NCI-H460 (cell line): ENCODE results near the gene AKT1. TPM values are rescaled to one million over a fixed set of nuclear protein-coding genes. Genes with fewer than 3 reads are reported as not detected.
A peak's percentile ranks its signal among the peaks of the same experiment; 100 is the strongest.
"Not testable (repeated sequence)": the region's sequence is repeated elsewhere in the genome, so short reads cannot be mapped to it uniquely, and the experiment has no call there.

Experiments used
- DNase-seq: peaks from one replicate; pipeline ENCODE4 v3.0.0-alpha.2; 2016; ENCODE audit warnings: low read depth; ENCODE audit errors: extremely low read depth
- polyA plus RNA-seq: library from polyadenylated mRNA; depleted of rRNA; stranded (reverse); fragments of >200 nt; gene quantifications from 2 replicates; pipeline ENCODE4 v1.2.3, GENCODE V29; 2014; cell fraction: nucleus; rRNA removed
- total RNA-seq: library from RNA; depleted of rRNA; stranded (reverse); fragments of >200 nt; shearing (Covaris generic); gene quantifications from 2 replicates; pipeline ENCODE4 v1.2.3, GENCODE V29; 2014; rRNA removed

The AKT1 gene
- 73.1 and 83.9 TPM in 2 replicates for total RNA-seq
- polyA plus RNA-seq, result 318 and 463 TPM in 2 replicates

DNA sequence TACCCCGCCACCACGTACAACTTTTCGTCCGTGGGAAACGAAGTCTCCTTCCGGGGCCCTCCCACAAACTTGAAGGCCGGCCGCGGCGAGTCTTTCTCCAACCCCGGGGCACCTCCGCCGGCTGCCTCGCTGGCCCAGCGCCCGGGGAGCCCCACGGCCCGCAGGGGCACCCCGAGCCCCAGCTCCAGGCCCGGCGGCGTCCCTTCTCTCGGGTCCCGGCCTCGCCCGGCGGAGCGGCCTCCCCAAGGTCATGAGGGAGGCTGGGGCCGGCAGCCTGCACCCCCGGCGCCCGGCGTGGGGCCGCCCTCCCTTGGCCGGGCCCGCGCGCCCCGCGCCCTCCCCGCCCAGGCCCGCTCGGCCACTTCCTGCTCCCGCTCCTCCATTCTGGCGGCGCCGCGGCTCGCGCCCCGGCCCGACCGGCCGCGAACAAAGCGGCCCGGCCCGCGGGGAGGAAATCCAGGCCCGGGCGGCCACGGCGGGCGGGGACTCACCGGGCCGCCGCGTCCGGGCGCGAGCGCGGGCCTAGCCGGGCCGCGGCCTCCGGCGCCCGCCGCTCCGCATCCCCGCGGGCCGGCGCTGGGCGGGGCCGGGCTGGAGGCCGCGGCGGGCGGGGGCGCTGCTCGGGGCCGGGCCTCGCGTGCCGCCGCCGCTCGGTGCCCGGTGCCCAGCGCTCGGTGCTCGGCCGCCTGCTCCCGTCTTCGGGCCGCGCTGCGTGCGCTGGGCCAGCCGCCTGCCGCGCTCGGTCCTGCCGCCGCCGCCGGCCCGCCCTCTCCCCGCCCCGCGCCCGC lies at the start of gene AKT1:
TSS of gene AKT1 (minus strand) at position 756 of the 788 bp plus-strand sequence. CDS start 3,105 bp downstream, outside the sequence.
- no peak for DNase-seq

- no peak for DNase-seq
Observed at GRCh38 chr14:104845033-104845666, 49.6 kb upstream of the AKT1 start.

- DNase-seq, result no peak
Observed at GRCh38 chr14:104844306-104845032, 48.9 kb upstream of the AKT1 start.

DNA sequence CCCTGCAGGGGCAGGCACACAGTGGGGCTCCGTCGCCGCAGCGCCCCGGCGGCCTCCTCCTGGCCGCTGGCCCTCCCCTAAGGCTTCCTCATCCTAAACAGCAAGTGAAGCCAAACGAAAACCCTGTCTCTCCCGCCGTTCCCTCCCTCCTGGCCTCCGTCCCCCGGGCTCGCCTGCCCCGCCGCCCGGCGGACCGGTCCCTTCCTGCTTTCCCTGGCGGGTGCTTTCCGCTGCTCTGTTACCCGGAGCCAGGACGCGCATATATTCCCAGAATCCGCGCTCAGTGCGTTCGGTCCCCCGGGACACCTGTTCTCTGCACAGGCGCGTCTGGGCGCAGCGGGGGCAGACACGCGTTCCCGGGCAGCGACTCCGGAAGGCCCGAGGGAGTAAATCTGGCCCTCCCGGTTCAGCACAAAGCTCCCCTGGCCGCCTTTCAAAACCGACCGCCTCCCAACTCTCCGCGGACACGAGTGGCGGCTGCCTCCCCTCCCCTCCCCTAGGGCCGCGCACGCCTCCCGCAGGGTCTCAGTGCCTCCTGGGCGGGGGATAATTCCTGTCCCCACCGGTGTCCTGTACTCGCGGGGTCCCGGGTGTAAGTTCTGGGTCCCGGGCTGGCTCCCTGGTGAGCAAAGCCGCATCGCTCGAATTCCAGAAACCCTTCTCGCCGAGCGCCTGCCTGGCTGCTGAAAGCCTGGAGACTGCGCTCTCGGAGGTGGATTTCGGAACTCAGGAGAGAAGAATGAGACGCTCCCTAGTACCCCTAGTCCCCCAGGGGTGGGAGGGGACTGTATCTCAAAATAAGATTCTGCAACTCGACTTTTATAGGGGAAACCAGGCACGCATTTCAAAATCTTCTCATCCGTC lies 48.1 kb upstream of the AKT1 start:
- no peak for DNase-seq

DNA sequence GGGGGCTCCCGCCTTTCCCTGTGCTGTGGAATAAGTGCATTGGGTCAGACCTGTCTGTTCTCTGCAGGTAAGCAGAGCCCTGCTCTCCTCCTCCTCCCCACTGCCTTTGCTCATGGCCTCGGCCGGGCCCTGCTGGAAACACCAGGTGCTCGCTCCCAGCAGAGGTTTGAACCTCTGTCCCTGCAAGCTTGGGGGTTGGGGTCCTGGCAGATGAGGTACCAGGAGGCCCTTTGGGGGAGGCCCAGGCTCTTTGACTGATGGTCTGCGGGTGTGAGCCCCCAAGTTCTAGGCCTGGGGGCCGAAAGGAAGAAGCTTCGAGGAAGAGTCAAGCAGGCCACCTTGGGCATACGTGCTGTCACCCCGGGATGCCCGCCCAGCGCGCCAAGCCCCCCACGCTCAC lies 47.5 kb upstream of the AKT1 start:
- DNase-seq, result no peak

- no peak for DNase-seq
Observed at GRCh38 chr14:104841730-104842129, 46.2 kb upstream of the AKT1 start.

GRCh38 chr14:104836171-104836935 lies 40.8 kb upstream of the AKT1 start:
- not testable (repeated sequence) for DNase-seq

DNA sequence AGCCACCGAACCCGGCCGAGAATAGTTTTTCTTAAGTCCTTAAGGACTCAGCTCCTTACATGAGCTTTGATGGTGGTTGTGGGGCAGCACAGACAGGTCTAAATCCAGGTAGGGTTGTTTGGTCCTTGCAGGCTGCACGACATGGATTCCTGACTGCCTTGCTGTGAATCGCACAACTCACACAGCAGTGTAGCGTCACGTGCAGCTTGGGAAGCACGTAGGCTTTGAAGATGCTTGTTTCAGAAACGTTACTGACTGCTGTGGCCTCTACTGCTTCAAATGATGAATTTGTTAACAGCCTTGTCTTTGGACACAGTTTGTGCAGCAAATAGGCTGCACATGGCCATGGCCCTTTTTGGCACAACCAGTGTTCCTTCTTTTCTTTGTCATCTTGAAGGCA lies 35.2 kb upstream of the AKT1 start:
- DNase-seq, result no peak

- DNase-seq, result peak; percentile 50
Observed at GRCh38 chr14:104827177-104828055, 31.9 kb upstream of the AKT1 start.

- no peak for DNase-seq
Observed at GRCh38 chr14:104826861-104827176, 31.3 kb upstream of the AKT1 start.

DNA sequence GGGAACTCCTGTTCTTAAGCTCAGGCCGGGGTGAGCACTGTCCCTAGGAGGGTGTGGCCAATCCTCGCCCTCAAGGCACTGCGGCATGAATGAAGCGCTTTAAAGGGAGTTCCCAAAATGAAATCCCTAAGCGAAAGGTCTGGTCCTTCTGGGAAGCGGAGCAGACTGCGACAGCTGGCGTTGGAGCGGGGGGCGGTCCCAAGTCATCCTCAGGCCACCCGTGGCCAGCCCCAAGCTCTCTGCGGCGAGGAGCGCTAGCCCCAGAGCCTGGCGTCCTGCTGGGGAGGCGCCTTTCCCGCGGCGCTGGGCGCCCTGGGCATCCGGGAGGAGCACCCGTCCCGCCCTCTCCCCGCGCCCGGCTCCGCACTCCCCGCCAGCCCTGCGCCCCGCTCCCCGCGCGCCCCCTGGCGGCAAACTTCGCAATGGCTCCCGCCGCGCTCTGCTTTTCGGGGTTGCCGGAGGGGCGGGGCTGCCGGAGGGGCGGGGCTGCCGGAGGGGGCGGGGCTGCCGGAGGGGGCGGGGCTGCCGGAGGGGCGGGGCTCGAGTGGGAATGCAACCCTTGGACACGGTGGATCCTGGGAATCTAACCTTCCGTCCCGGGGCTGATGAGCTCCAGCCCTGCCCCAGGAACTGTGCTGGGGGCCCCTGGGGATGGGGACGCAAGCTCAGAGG lies 30.8 kb upstream of the AKT1 start:
- DNase-seq, result peak; percentile 84

DNA sequence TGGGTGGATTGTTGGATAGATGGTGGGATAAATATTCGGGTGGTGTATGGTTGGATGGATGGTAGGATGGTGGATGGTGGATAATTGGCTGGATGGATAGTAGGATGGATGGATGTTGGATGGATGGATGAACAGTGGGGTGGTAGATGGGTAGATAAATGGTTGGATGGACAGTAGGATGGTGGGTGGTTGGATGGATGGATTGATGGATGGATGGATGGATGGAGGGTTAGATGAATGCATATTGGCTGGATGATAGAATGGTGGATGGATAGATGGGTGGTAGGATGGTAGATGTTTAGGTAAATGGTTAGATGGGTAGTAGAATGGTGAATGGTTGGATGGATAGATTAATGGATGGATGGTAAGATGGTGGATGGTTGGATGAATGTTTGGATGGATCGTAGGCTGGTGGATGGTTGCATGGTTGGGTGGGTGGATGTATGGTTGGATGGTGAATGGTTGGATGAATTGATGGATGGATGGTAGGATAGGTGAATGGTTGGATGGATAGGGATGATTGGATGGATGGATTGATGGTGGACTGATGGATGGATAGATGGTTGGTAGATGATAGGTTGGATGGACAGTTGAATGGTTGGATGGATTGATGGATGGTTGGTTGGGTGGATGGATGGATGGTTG lies 28.9 kb upstream of the AKT1 start:
- DNase-seq, result no peak

GRCh38 chr14:104822821-104823615 lies 27.5 kb upstream of the AKT1 start:
- no peak for DNase-seq

GRCh38 chr14:104821971-104822608 lies 26.5 kb upstream of the AKT1 start:
- DNase-seq, result no peak

GRCh38 chr14:104821229-104821945 lies 25.8 kb upstream of the AKT1 start:
- no peak for DNase-seq
